Type B pancreatic cell (in vitro differentiated cells): ENCODE measurements around the gene FAF1. TPM values are rescaled to one million over a fixed set of nuclear protein-coding genes. Genes with fewer than 3 reads are reported as not detected.
"Not testable (repeated sequence)": the region's sequence is repeated elsewhere in the genome, so short reads cannot be mapped to it uniquely, and the experiment has no call there.

Source experiments
- DNase-seq: peaks from one replicate; pipeline ENCODE4 v3.0.0; 2021; ENCODE audit warnings: mixed read lengths; ENCODE audit not compliant: unreplicated experiment; ENCODE audit errors: extremely low spot score
- H3K27ac Mint-ChIP-seq: 2 replicates; pipeline ENCODE4 v1.8.0; 2021; ENCODE audit warnings: mild to moderate bottlenecking, mixed read lengths
- H3K27me3 Mint-ChIP-seq: 2 replicates; pipeline ENCODE4 v1.8.0; 2021; ENCODE audit warnings: mixed read lengths
- H3K36me3 Mint-ChIP-seq: 2 replicates; pipeline ENCODE4 v1.8.0; 2021; ENCODE audit warnings: mixed read lengths
- H3K4me1 Mint-ChIP-seq: one replicate; pipeline ENCODE4 v1.8.0; 2021; ENCODE audit warnings: mixed read lengths; ENCODE audit not compliant: unreplicated experiment
- H3K4me3 Mint-ChIP-seq: 2 replicates; pipeline ENCODE4 v1.8.0; 2021; ENCODE audit warnings: mild to moderate bottlenecking, mixed read lengths
- H3K9me3 Mint-ChIP-seq: 2 replicates; pipeline ENCODE4 v1.8.0; 2021; ENCODE audit warnings: mixed read lengths
- CTCF ChIP-seq: fragments of 200-600 bp; sonication (generic); conservative IDR thresholded peaks from 2 replicates; pipeline ENCODE4 v1.5.0; 2021; ENCODE audit warnings: antibody characterized with exemption, mild to moderate bottlenecking
- total RNA-seq: library from RNA; stranded (reverse); gene quantifications from 2 replicates; pipeline ENCODE4 v1.2.1, GENCODE V29; 2021; ENCODE audit warnings: low replicate concordance

FAF1 gene
- total RNA-seq, 1 donor from 2014 or later, result 49.9 TPM

DNA sequence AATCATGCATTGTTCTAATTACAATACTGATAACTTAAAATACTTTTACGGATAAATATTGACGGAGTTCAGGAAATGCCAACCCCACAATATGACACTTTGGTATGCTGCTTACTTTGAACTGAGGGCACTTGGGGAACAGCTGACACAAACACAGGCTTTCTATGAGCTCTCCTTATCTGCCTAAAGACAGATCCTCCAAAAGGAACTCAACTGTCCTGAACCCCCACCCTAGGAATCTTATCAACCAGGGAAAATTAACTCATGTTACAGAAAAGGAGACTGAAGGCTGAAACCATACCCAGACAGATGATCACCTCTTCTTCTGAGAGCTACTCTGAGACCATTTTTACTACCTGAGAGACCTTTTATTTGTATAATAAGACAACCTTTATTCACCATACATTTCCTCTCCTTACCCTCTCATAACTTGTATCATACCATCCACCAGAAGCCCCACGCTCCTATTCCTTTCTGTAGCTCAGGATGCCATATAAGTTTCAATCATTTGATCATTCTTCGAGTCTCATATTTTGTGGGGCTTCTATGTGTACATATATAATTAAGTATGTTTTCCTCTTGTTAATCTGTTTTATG lies 239.5 kb downstream of the FAF1 start:
- no peak for DNase-seq
- peaks cover 4% of the 10 kb centered on the region for H3K9me3 Mint-ChIP-seq
- H3K4me1 Mint-ChIP-seq, result no peaks in the 10 kb centered on the region
- no peaks in the 10 kb centered on the region for H3K27me3 Mint-ChIP-seq
- no peak for TF ChIP-seq CTCF
- no peak overlapping the region for H3K27ac Mint-ChIP-seq
- peaks cover 4% of the 10 kb centered on the region for H3K36me3 Mint-ChIP-seq
- no peak overlapping the region for H3K4me3 Mint-ChIP-seq

GRCh38 chr1:50719126-50719525 lies 240.9 kb downstream of the FAF1 start:
- Mint-ChIP-seq H3K4me1 (no peaks in the 10 kb centered on the region), H3K4me3 (no peak overlapping the region), H3K27ac (no peak overlapping the region), H3K9me3 (peaks cover 4% of the 10 kb centered on the region), H3K27me3 (no peaks in the 10 kb centered on the region), H3K36me3 (no peaks in the 10 kb centered on the region)
- DNase-seq, result no peak
- no peak for TF ChIP-seq CTCF

GRCh38 chr1:50717327-50717726 lies 242.7 kb downstream of the FAF1 start:
- DNase-seq, result no peak

GRCh38 chr1:50716455-50716854 lies 243.6 kb downstream of the FAF1 start:
- H3K9me3 Mint-ChIP-seq, DNase-seq, H3K27me3 Mint-ChIP-seq, H3K36me3 Mint-ChIP-seq, H3K4me1 Mint-ChIP-seq, H3K27ac Mint-ChIP-seq, H3K4me3 Mint-ChIP-seq: not testable (repeated sequence)

More at GRCh38 chr1:50717327-50717726, 242.7 kb downstream of the FAF1 start:
- Mint-ChIP-seq H3K27me3 (no peaks in the 10 kb centered on the region), H3K4me1 (no peaks in the 10 kb centered on the region), H3K4me3 (no peak overlapping the region), H3K27ac (no peak overlapping the region), H3K9me3 (peaks cover 4% of the 10 kb centered on the region), H3K36me3 (no peaks in the 10 kb centered on the region)
- TF ChIP-seq CTCF, result no peak

DNA sequence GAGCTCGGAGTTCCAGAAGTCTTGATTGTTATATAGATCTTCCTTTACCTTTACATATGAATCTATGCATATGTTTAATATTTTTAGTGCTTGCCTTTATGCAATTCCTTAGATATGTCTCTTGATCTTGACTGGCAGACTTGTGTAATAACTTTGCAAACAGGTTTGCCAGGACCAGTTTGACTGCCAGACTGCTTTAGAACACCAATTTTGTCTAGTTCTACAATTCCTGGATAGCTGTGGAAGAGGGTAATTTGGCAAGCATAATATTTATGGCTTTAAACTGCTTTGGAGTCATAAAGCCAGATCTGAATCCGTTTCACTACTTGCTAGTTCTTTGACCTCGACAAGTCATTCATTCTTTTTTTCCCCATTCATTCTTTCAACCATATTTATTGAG lies 250.0 kb downstream of the FAF1 start:
- H3K27me3 Mint-ChIP-seq, result no peaks in the 10 kb centered on the region
- H3K36me3 Mint-ChIP-seq, result no peaks in the 10 kb centered on the region
- no peak overlapping the region for H3K27ac Mint-ChIP-seq
- no peak for TF ChIP-seq CTCF
- DNase-seq, result no peak
- H3K4me3 Mint-ChIP-seq, result no peak overlapping the region
- H3K4me1 Mint-ChIP-seq, result peaks cover 8% of the 10 kb centered on the region
- no peaks in the 10 kb centered on the region for H3K9me3 Mint-ChIP-seq

- DNase-seq, result no peak
- H3K36me3 Mint-ChIP-seq, result no peaks in the 10 kb centered on the region
- no peaks in the 10 kb centered on the region for H3K9me3 Mint-ChIP-seq
- H3K4me3 Mint-ChIP-seq, result no peak overlapping the region
- H3K4me1 Mint-ChIP-seq, result peaks cover 13% of the 10 kb centered on the region
- H3K27ac Mint-ChIP-seq, result no peak overlapping the region
- TF ChIP-seq CTCF, result no peak
- no peaks in the 10 kb centered on the region for H3K27me3 Mint-ChIP-seq
Observed at GRCh38 chr1:50707824-50708223, 252.2 kb downstream of the FAF1 start.
